SK-N-SH (cell line): Measurements from ENCODE around the gene TPBG. TPM values are rescaled to one million over a fixed set of nuclear protein-coding genes. Genes with fewer than 3 reads are reported as not detected.

Experiments used
- CTCF ChIA-PET: fragments of 300-600, 350-600 bp; formaldehyde crosslinking; extraction: SDS; loops from one replicate; lab custom pipeline; 2021; lab: Yijun Ruan, JAX
- POLR2A ChIA-PET: fragments of 350-600 bp; sonication (Branson Sonifier 250); formaldehyde crosslinking; extraction: SDS; loops from one replicate; lab custom pipeline; 2020; ENCODE audit warnings: antibody characterized with exemption, inconsistent platforms; lab: Yijun Ruan, JAX
- DNase-seq: peaks from one replicate; pipeline ENCODE4 v3.0.0; 2012
- H2AFZ ChIP-seq: fragments of 200-600 bp; sonication (generic); 2 replicates; pipeline ENCODE4 v1.8.1; 2016; ENCODE audit warnings: antibody characterized with exemption, mild to moderate bottlenecking, low read depth
- H3F3A ChIP-seq: fragments of 200-600 bp; sonication (generic); replicated peaks from 2 replicates; pipeline ENCODE3; 2016; ENCODE audit warnings: antibody characterized with exemption, mild to moderate bottlenecking; ENCODE audit not compliant: insufficient read depth
- H3K27ac ChIP-seq, 2 experiments: fragments of 200-500 bp in 1 of 2; fragments of 200-600 bp in 1 of 2; sonication (Bioruptor generic) in 1 of 2; sonication (generic), shearing (Covaris generic) in 1 of 2; 2 replicates each; pipeline versions ENCODE4 v1.5.1 to v1.6.1; 2014 to 2016; ENCODE audit warnings: low read depth in 2 of 2, inconsistent platforms in 1 of 2, low read length in 1 of 2, mild to moderate bottlenecking in 1 of 2, mixed read lengths in 1 of 2
- H3K27me3 ChIP-seq: fragments of 200-600 bp; sonication (generic), shearing (Covaris generic); 2 replicates; pipeline ENCODE4 v1.6.1; 2016; ENCODE audit warnings: mixed run types; ENCODE audit not compliant: insufficient read depth
- H3K36me3 ChIP-seq, 2 experiments: fragments of 200-500 bp in 1 of 2; fragments of 200-600 bp in 1 of 2; sonication (Bioruptor generic) in 1 of 2; sonication (generic) in 1 of 2; replicated peaks in 1 of 2; 2 replicates each; pipeline versions ENCODE3 to v1.5.1; 2014 to 2016; ENCODE audit warnings: low read length in 1 of 2, mild to moderate bottlenecking in 1 of 2; ENCODE audit not compliant: insufficient read depth in 2 of 2, control insufficient read depth in 1 of 2
- H3K4me1 ChIP-seq, 2 experiments: fragments of 200-500 bp in 1 of 2; fragments of 200-600 bp in 1 of 2; sonication (Bioruptor generic) in 1 of 2; sonication (generic), shearing (Covaris generic) in 1 of 2; 2 replicates each; pipeline versions ENCODE4 v1.5.1 to v1.6.1; 2014 to 2016; ENCODE audit warnings: low read depth in 1 of 2, low read length in 1 of 2, mixed run types in 1 of 2; ENCODE audit not compliant: insufficient read depth in 2 of 2, control insufficient read depth in 1 of 2
- H3K4me2 ChIP-seq: fragments of 200-600 bp; sonication (generic), shearing (Covaris generic); 2 replicates; pipeline ENCODE4 v1.6.1; 2017; ENCODE audit warnings: mixed run types
- H3K4me3 ChIP-seq, 2 experiments: fragments of 200-500 bp in 1 of 2; fragments of 200-600 bp in 1 of 2; sonication (Bioruptor generic) in 1 of 2; sonication (generic), shearing (Covaris generic) in 1 of 2; 2 replicates each; pipeline versions ENCODE4 v1.5.1 to v1.8.1; 2014 to 2016; ENCODE audit warnings: low read depth in 2 of 2, inconsistent platforms in 1 of 2, low read length in 1 of 2, mild to moderate bottlenecking in 1 of 2, mixed read lengths in 1 of 2, moderate library complexity in 1 of 2
- H3K79me2 ChIP-seq: fragments of 200-600 bp; sonication (generic); 2 replicates; pipeline ENCODE4 v1.8.1; 2017; ENCODE audit warnings: mild to moderate bottlenecking; ENCODE audit not compliant: insufficient read depth
- H3K9ac ChIP-seq: fragments of 200-600 bp; sonication (generic); 2 replicates; pipeline ENCODE4 v1.6.1; 2017; ENCODE audit warnings: mixed run types
- H3K9me2 ChIP-seq: fragments of 200-600 bp; sonication (generic); 2 replicates; pipeline ENCODE4 v1.6.1; 2017; ENCODE audit warnings: mixed run types
- H3K9me3 ChIP-seq: fragments of 200-600 bp; sonication (generic); 2 replicates; pipeline ENCODE4 v1.6.1; 2017; ENCODE audit warnings: mixed run types, mild to moderate bottlenecking, moderate library complexity
- H4K20me1 ChIP-seq: fragments of 200-600 bp; sonication (generic); 2 replicates; pipeline ENCODE4 v1.6.1; 2017; ENCODE audit warnings: mild to moderate bottlenecking, mixed run types; ENCODE audit not compliant: insufficient read depth
- EZH2phosphoT487 ChIP-seq: fragments of 200-600 bp; sonication (generic); IDR thresholded peaks from 2 replicates; pipeline ENCODE4 v1.6.1; 2017; ENCODE audit warnings: low read depth, mixed run types, mild to moderate bottlenecking, antibody characterized with exemption, moderate library complexity, borderline replicate concordance
- FOSL2 ChIP-seq: IDR thresholded peaks from 2 replicates; pipeline ENCODE4 v1.4.0; 2012; ENCODE audit warnings: low read depth, mild to moderate bottlenecking, moderate library complexity, borderline replicate concordance
- FOXJ3 ChIP-seq: sonication (generic); formaldehyde crosslinking; IDR thresholded peaks from 2 replicates; pipeline ENCODE4 v1.5.1; 2020; ENCODE audit warnings: mild to moderate bottlenecking, missing genetic modification reagents
- FOXM1 ChIP-seq: IDR thresholded peaks from 2 replicates; pipeline ENCODE4 v1.4.0; 2012; ENCODE audit warnings: low read depth, mild to moderate bottlenecking
- GABPA ChIP-seq: IDR thresholded peaks from 2 replicates; pipeline ENCODE4 v1.4.0; 2012; ENCODE audit warnings: low read depth, mild to moderate bottlenecking
- GATA2 ChIP-seq: sonication (generic); formaldehyde crosslinking; IDR thresholded peaks from 2 replicates; pipeline ENCODE4 v1.5.0; 2020; ENCODE audit warnings: mild to moderate bottlenecking, missing genetic modification reagents
- IRF3 ChIP-seq: fragments of 150-350 bp; IDR thresholded peaks from 2 replicates; pipeline ENCODE4 v1.6.1; 2016; ENCODE audit warnings: mild to moderate bottlenecking, low read depth, low read length
- MAX ChIP-seq: IDR thresholded peaks from 2 replicates; pipeline ENCODE4 v1.4.0; 2012; ENCODE audit warnings: low read depth
- MEF2A ChIP-seq: IDR thresholded peaks from 2 replicates; pipeline ENCODE4 v1.4.0; 2012; ENCODE audit warnings: low read depth, borderline replicate concordance
- NFIC ChIP-seq: IDR thresholded peaks from 2 replicates; pipeline ENCODE4 v1.4.0; 2012; ENCODE audit warnings: borderline replicate concordance
- NRF1 ChIP-seq: IDR thresholded peaks from 2 replicates; pipeline ENCODE4 v1.6.1; 2012; ENCODE audit warnings: low read depth, mild to moderate bottlenecking, low read length
- RAD21 ChIP-seq: IDR thresholded peaks from 2 replicates; pipeline ENCODE4 v1.6.1; 2012; ENCODE audit warnings: mild to moderate bottlenecking, low read length
- RFX5 ChIP-seq: IDR thresholded peaks from 2 replicates; pipeline ENCODE4 v1.6.1; 2012; ENCODE audit warnings: mild to moderate bottlenecking, improper control_type of control experiment, low read length
- SIN3A ChIP-seq: IDR thresholded peaks from 2 replicates; pipeline ENCODE4 v1.6.1; 2012; ENCODE audit warnings: low read depth, mild to moderate bottlenecking, low read length, moderate library complexity, borderline replicate concordance
- SMC3 ChIP-seq: IDR thresholded peaks from 2 replicates; pipeline ENCODE4 v1.6.1; 2012; ENCODE audit warnings: low read depth, low read length, improper control_type of control experiment
- TAF1 ChIP-seq: IDR thresholded peaks from 2 replicates; pipeline ENCODE4 v1.6.1; 2012; ENCODE audit warnings: low read depth, mild to moderate bottlenecking, low read length, moderate library complexity, borderline replicate concordance
- USF1 ChIP-seq: IDR thresholded peaks from 2 replicates; pipeline ENCODE4 v1.4.0; 2012; ENCODE audit warnings: low read depth, borderline replicate concordance
- USF2 ChIP-seq: fragments of 150-350 bp; IDR thresholded peaks from 2 replicates; pipeline ENCODE4 v1.6.1; 2017; ENCODE audit warnings: antibody characterized with exemption, low read length, low read depth, borderline replicate concordance
- YY1 ChIP-seq: IDR thresholded peaks from 2 replicates; pipeline ENCODE4 v1.4.0; 2012; ENCODE audit warnings: low read depth, mild to moderate bottlenecking
- WGBS: methylation state at CpG from one replicate; pipeline ENCODE4 v1.1.6; 2017; ENCODE audit warnings: low lambda C conversion rate; 5-methylcytosine and 5-hydroxymethylcytosine counted together
- polyA plus RNA-seq, 3 experiments: library from polyadenylated mRNA; depleted of rRNA; stranded (reverse); fragments of >200 nt; gene quantifications; 2 replicates each; pipeline ENCODE4 v1.2.3, GENCODE V29; 2012

The TPBG gene
- polyA plus RNA-seq, 1 of the 3 experiments (the other 2 are of a cell fraction) = 128 TPM

GRCh38 chr6:82380566-82381185 is 17.1 kb downstream of the TPBG start:
- peaks cover 3% of the 10 kb centered on the region in 2 experiments; a peak in 2 of 4 replicates for H3K4me1 ChIP-seq
- no peaks in the 10 kb centered on the region for H3K36me3 ChIP-seq
- H3K27ac ChIP-seq = no peak overlapping the region
- no peak overlapping the region for H3K4me2 ChIP-seq
- H3K4me3 ChIP-seq = no peak overlapping the region
- no peaks in the 10 kb centered on the region for H3K79me2 ChIP-seq
- ChIA-PET POLR2A (no interaction called here), CTCF (interaction anchor here (1.4 kb wide), 1 partner anchor 16 kb away, joined by 3 read pairs; no protein-coding TSS in a partner anchor)
- no peak overlapping the region for H2AFZ ChIP-seq
- TF ChIP-seq RFX5 = no peak
- TF ChIP-seq NFIC = no peak
- no peak for TF ChIP-seq GABPA
- TF ChIP-seq USF2 = no peak
- H3K9me3 ChIP-seq = no peaks in the 10 kb centered on the region
- no peaks in the 10 kb centered on the region for H3K27me3 ChIP-seq
- no peak overlapping the region for H3K9ac ChIP-seq
- no peak for DNase-seq
- 94% methylated on average over 9 of the region's 9 CpGs for WGBS
- H3K9me2 ChIP-seq = no peaks in the 10 kb centered on the region
- no peaks in the 10 kb centered on the region for H3F3A ChIP-seq
- no peaks in the 10 kb centered on the region for H4K20me1 ChIP-seq

- Histone ChIP-seq H3K9me2 (no peaks in the 10 kb centered on the region), H3K4me2 (no peak overlapping the region), H3K27ac (no peak overlapping the region), H3K79me2 (no peaks in the 10 kb centered on the region), H3F3A (no peaks in the 10 kb centered on the region), H4K20me1 (no peaks in the 10 kb centered on the region), H3K4me3 (no peak overlapping the region), H3K27me3 (no peaks in the 10 kb centered on the region), H3K36me3 (no peaks in the 10 kb centered on the region), H3K9me3 (no peaks in the 10 kb centered on the region), H2AFZ (no peak overlapping the region), H3K9ac (no peak overlapping the region), H3K4me1 (peaks cover 3 to 5% of the 10 kb centered on the region in 2 experiments; a peak in 2 of 4 replicates)
- POLR2A ChIA-PET = no interaction called here
- TF ChIP-seq SIN3A (no peak), FOSL2 (no peak), MEF2A (no peak), FOXJ3 (CRISPR knock-in tag) (no peak), SMC3 (no peak), USF1 (no peak)
- DNase-seq = no peak
- CTCF ChIA-PET = no interaction called here
- 92% methylated on average over 1 of the region's 1 CpG for WGBS
Measured at GRCh38 chr6:82381278-82381677, 17.7 kb downstream of the TPBG start.

- no peaks in the 10 kb centered on the region for H4K20me1 ChIP-seq
- H2AFZ ChIP-seq = no peak overlapping the region
- H3K79me2 ChIP-seq = no peaks in the 10 kb centered on the region
- no peak for DNase-seq
- H3K27ac ChIP-seq = no peak overlapping the region
- ChIA-PET POLR2A (no interaction called here), CTCF (no interaction called here)
- no peaks in the 10 kb centered on the region for H3F3A ChIP-seq
- no peaks in the 10 kb centered on the region for H3K36me3 ChIP-seq
- no peaks in the 10 kb centered on the region for H3K9me3 ChIP-seq
- 90% methylated on average over 3 of the region's 3 CpGs for WGBS
- no peaks in the 10 kb centered on the region for H3K27me3 ChIP-seq
- no peaks in the 10 kb centered on the region for H3K9me2 ChIP-seq
- H3K9ac ChIP-seq = no peak overlapping the region
- no peak overlapping the region for H3K4me3 ChIP-seq
- no peak overlapping the region for H3K4me2 ChIP-seq
- peaks cover 3 to 5% of the 10 kb centered on the region in 2 experiments; a peak in 2 of 4 replicates for H3K4me1 ChIP-seq
- TF ChIP-seq SIN3A = no peak
- no peak for TF ChIP-seq MAX
- no peak for TF ChIP-seq GABPA
- no peak for TF ChIP-seq TAF1
- no peak for TF ChIP-seq USF1
- no peak for TF ChIP-seq RAD21
- TF ChIP-seq FOXM1 = no peak
- no peak for TF ChIP-seq NRF1
- no peak for TF ChIP-seq IRF3
- no peak for TF ChIP-seq EZH2phosphoT487
- TF ChIP-seq MEF2A = no peak
- TF ChIP-seq YY1 = no peak
- TF ChIP-seq GATA2 = no peak
Measured at GRCh38 chr6:82385102-82385501, 21.5 kb downstream of the TPBG start.
